GM21528 (cell line): ENCODE results near the gene UGT1A9.

Experiments used
- ATAC-seq: cut with Tn5 transposase; IDR thresholded peaks from one replicate; pipeline ENCODE4 v1.9.1; 2021; ENCODE audit warnings: mild to moderate bottlenecking, moderate library complexity; ENCODE audit not compliant: unreplicated experiment, low FRiP score

The UGT1A9 gene

DNA sequence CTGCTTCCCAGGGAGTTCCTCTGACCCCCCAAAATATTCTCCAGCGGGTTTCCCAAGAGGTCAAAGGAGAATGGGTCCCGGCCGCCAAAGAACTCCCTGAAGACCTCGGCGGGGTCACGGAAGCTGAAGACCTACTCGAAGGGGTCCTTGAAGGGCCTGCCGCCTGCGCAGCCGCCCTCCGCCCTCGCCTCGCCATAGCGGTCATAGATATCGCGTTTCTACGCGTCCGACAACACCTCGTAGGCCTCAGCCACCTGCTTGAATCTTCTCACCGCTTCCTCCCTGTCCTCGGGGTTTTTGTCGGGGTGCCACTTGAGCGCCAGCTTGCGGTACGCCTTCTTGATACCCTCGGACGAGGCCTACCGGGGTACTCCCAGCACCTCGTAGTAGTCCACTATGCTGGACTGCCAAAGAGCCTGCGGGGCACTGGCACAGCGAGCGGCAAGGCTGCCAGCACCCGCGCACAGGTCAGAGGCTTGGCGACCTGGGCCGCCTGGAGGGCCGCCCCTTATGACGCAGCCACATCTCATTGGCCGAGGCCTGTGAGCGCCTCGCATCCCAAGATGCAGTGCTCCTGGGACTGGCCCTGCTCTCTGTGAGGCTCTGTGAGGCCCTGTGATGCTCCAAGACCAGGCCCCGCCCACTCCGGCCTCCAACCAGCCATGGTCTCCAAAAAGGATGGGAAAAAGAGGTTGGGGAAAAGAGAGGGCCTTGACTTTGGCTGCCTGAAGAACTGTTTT lies 83.3 kb downstream of the UGT1A9 start:
- ATAC-seq, result no peak

DNA sequence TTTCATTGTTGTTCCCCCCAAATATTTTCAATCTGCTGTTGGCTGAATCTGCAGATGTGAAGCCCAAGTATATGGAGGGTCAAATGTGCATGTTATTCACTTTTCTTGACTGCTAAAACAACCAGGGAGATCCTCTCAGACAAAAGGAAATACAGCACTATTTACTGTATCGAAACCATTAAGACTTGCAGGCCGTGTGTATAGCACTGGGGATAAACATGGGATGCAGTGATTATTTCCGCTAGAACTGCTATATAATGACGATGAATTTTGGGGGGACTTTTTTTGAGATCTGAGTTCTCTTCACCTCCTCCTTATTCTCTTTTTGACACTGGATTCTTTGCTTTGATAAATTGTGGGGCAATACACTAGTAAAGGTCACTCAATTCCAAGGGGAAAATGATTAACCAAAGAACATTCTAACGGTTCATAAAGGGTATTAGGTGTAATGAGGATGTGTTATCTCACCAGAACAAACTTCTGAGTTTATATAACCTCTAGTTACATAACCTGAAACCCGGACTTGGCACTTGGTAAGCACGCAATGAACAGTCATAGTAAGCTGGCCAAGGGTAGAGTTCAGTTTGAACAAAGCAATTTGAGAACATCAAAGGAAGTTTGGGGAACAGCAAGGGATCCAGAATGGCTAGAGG lies 84.9 kb downstream of the UGT1A9 start:
- no peak for ATAC-seq

DNA sequence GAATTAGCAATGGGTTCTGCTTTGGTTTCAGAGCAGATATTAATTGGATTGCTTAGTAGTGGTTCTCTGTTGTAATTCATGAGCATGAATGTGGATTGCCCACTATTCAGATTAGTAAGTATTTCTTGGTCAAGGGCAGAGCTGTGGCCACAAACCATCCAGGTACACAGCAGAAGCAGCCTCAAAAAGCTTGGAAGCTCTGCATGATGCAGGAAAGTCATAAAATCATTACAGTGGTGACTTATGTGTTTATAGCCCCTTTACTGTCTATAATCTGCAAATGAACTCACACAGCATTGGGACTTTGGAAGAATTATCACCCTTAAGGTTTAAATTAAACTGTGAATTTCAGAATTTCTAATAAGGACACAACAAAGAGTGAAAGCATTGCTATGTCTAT lies 86.4 kb downstream of the UGT1A9 start:
- ATAC-seq, result no peak

DNA sequence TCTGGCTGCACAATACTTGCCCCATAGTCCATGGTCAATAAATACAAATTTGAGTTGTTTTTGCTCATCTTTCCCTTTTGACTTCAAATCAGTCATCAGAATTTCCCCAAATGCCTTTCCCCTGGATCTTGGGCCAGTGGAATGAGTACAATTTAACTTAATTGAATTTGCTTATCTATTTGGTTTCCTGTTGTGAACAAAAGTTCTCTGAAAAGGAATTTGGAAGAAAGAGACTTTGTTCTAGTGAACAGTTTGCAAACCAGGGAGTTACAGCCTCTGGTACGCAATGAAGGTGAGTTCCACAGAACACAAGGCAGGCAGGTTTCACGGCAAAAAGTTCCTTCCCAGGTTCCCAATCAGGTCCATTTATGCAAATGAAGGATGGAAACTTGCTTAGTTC lies 87.2 kb downstream of the UGT1A9 start:
- no peak for ATAC-seq

DNA sequence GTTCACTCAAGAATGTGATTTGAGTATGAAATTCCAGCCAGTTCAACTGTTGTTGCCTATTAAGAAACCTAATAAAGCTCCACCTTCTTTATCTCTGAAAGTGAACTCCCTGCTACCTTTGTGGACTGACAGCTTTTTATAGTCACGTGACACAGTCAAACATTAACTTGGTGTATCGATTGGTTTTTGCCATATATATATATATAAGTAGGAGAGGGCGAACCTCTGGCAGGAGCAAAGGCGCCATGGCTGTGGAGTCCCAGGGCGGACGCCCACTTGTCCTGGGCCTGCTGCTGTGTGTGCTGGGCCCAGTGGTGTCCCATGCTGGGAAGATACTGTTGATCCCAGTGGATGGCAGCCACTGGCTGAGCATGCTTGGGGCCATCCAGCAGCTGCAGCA lies 88.3 kb downstream of the UGT1A9 start, which contains the start of gene UGT1A1:
TSS of gene UGT1A1 (plus strand) at position 228 of the 400 bp plus-strand sequence. CDS start at position 246, 18 bp downstream.
- no peak for ATAC-seq

DNA sequence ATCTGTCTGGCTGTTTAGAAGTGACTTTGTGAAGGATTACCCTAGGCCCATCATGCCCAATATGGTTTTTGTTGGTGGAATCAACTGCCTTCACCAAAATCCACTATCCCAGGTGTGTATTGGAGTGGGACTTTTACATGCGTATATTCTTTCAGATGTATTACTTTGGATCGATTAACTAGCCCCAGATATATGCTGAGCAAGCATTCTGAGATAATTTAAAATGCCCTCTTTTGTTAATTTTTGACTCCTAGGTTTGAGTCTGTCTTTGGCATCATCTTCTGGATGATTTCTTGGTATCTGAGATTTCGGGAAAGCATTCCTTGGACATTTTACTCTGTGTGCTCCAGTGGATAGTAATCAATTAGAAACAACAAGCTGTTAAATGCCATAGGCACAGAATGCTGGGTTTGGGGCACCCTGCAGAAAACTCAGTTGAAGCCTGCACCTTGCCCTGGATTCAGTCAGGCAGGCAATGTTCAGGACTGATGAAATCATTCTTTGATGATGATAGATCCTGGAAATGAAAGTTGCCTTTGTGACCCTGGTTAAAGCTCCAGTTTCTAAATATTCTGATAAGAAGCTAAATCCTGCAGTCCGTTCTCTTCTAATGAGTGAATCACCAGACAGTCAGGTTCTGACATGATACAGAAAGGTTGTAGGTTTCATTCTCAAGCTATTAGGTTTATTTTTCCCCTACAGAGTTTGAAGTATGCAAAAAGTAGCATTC lies 89.5 kb downstream of the UGT1A9 start:
- ATAC-seq, result no peak

DNA sequence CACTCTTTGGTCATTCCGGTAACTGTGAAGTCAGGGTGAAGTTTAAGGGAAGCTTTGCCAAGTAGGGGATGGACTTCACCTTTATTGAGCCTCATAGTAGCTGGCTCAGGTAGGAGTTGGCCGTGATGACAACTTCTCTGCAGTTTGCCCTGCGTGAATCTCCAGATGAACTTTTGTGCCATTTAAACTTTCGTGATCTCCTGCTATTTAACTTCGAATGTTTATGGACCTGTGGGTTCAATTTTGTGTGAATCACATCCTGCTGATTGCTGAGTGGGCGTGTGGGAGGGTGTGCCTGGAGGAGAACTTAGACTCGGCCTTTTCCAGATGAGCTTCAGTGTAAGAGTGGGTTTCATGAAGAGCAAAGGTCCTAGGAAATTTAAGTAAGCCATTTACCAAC lies 92.6 kb downstream of the UGT1A9 start:
- ATAC-seq, result no peak

DNA sequence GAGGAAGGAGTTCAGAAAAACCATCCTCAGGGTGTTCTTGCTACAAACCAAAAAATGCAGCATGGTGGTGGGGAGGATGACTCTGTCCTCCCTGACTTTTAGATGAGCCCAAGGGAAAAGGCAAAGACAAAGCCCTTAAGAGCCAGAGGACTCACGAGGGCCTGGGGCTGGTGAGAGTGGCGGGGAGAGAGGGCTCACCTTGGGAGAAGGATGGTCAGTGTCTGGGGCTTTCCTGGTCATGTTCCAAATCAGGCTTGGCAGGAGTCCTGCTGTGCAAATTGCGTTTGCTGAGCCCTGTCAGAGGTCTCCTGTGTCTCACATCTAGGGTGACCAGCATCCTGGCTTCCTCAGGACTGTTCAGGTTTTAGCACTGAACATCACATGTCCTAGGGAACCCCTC lies 93.1 kb downstream of the UGT1A9 start:
- no peak for ATAC-seq

DNA sequence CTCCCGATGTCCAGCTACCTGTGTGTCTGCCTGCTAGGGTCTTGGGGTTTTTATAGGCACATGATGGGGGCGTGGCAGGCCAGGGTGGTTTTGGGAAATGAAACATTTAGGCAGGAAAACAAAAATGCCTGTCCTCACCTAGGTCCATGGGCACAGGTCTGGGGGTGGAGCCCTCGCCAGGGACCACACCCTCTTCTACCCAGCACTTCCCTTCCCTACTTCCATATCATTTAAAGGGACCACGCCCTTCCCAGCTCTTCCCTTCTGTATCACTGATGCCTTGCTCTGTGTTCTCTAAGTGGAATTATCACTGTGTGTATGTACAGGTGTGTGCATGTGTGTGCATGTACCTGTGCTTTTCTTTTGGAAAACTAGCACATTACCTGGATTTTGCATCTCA lies 94.7 kb downstream of the UGT1A9 start:
- ATAC-seq, result no peak

DNA sequence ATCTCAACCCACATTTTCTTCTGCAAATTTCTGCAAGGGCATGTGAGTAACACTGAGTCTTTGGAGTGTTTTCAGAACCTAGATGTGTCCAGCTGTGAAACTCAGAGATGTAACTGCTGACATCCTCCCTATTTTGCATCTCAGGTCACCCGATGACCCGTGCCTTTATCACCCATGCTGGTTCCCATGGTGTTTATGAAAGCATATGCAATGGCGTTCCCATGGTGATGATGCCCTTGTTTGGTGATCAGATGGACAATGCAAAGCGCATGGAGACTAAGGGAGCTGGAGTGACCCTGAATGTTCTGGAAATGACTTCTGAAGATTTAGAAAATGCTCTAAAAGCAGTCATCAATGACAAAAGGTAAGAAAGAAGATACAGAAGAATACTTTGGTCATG lies 96.4 kb downstream of the UGT1A9 start:
- no peak for ATAC-seq

DNA sequence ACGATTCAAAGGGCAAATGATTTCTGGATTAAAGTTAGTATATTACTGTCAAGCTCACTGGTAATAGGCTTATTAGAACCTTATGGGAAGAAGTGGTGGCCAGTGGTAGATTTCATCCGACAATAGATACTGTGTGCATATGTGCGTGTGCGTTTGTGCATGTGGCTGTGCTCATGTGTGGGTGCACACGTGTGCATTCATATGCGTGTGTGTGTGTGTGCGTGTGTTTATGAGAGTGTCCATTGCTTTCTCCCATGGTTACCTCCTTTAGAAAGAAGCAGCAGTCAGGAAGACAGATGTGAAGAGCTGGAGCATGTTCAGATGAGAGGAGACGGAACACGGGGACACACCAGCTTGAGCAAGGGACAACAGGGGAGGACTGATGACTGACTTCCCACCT lies 97.6 kb downstream of the UGT1A9 start:
- ATAC-seq, result no peak

DNA sequence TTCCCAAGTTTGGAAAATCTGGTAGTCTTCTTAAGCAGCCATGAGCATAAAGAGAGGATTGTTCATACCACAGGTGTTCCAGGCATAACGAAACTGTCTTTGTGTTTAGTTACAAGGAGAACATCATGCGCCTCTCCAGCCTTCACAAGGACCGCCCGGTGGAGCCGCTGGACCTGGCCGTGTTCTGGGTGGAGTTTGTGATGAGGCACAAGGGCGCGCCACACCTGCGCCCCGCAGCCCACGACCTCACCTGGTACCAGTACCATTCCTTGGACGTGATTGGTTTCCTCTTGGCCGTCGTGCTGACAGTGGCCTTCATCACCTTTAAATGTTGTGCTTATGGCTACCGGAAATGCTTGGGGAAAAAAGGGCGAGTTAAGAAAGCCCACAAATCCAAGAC lies 100.5 kb downstream of the UGT1A9 start:
- no peak for ATAC-seq

DNA sequence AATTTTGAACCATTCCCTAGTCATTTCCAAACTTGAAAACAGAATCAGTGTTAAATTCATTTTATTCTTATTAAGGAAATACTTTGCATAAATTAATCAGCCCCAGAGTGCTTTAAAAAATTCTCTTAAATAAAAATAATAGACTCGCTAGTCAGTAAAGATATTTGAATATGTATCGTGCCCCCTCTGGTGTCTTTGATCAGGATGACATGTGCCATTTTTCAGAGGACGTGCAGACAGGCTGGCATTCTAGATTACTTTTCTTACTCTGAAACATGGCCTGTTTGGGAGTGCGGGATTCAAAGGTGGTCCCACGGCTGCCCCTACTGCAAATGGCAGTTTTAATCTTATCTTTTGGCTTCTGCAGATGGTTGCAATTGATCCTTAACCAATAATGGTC lies 100.9 kb downstream of the UGT1A9 start:
- ATAC-seq, result no peak

DNA sequence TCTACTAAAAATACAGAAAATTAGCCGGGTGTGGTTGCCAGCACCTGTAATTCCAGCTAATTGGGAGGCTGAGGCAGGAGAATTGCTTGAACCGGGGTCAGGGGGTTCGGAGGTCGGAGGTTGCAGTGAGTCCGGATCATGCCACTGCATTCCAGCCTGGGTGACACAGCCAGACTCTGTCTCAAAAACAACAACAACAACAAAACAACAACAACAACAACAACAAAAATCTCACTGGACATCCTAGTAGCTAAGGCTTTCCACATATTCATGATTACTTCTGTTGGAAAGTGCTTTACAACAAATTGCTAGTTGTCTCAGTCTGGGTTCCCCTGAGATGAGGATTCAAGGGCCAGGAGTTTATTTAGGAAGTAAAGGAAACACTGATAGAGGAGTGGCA lies 102.2 kb downstream of the UGT1A9 start:
- ATAC-seq, result no peak

DNA sequence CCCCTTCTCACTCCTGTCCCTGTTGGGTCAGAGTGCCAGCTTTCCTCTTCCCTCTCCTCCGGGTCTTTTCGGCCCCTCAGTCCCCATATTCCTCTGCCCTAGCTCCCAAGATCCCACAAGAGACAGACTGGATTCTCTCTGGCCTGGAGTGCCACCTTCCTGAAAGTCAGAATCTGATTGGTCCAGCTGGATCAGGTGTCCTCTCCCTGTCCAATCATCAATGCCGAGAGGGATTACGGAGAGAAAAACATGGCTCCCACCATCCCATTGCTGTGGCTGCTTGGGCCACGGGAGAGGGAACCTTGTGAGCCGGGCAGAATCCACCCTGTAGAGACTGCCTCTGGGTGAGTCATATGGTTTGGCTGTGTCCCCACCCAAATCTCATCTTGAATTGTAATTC lies 103.7 kb downstream of the UGT1A9 start:
- no peak for ATAC-seq

DNA sequence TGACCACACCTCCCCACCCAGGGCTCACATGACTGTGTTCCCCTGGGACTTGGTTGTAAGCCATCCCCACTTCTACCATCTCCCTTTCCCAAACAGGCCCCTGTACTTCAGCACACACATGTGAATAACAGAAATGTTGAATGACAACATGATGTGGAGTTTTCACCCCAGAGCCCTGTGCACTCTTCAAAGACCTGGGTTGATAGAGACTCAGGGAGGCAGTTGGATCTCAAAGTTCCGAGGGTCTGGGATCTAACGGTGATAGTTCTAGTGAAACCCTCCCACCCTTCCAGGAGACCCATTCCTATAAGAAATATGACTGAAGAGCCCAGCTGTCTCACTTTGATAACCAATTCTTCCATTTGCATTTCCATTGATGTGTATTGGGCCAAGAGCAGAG lies 106.3 kb downstream of the UGT1A9 start, which contains the start of gene MROH2A:
TSS of gene MROH2A (plus strand) at position 301 of the 400 bp plus-strand sequence. CDS start 1,029 bp downstream, outside the sequence.
- ATAC-seq, result no peak

DNA sequence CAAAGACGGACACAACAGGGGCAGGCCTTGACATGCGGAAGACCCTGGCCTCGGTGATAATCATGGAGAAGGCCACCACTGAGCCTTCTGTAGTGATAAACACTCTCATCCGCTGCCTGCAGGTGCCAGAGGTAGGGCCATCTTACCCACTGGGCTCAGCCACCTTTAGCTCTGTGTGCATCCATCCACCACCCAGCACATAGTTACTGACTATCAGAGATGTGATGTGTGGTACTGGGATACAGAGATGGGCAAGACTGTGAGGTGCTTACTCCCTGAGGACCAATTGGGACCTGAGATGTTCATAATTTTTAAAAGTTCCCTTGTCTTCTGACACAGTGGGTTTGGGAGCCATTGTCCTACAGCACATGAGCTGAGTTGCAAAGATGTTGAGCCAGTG lies 108.0 kb downstream of the UGT1A9 start:
- no peak for ATAC-seq

DNA sequence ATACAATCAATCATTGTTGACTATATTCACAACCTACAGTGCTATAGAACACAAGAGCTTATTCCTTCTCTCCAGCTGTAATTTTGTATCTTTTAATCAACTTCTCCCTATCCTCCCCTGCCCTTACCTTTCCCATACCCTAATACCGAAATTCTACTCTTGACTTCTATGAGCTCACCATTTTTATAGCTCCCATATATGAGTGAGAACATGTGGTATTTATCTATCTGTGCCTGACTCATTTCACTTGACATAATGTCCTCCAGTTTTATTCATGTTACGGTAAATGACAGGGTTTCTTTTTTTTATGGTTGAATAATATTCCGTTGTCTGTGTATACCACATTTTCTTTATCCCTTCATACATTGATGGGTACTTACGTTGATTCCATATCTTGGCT lies 109.1 kb downstream of the UGT1A9 start:
- no peak for ATAC-seq

DNA sequence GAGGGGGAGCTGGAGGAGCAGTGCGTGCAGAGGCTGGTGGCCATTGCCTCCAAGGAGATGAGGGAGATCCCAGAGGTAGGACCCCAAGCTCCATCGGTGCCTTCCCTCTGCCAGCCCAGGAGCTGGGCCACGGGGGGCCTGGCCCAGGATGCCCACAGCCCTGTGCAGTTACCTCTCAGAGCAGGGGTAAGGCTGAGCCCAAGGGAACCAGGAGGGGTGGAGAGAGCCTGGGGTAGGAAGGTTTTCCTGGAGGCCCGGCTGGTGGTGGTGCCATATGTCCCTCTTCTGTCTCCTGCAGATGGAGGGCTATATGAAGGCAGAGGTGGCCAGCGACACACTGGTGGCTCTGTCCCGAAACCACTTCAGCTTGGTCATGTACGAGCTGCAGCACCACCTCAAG lies 117.9 kb downstream of the UGT1A9 start:
- ATAC-seq, result no peak

DNA sequence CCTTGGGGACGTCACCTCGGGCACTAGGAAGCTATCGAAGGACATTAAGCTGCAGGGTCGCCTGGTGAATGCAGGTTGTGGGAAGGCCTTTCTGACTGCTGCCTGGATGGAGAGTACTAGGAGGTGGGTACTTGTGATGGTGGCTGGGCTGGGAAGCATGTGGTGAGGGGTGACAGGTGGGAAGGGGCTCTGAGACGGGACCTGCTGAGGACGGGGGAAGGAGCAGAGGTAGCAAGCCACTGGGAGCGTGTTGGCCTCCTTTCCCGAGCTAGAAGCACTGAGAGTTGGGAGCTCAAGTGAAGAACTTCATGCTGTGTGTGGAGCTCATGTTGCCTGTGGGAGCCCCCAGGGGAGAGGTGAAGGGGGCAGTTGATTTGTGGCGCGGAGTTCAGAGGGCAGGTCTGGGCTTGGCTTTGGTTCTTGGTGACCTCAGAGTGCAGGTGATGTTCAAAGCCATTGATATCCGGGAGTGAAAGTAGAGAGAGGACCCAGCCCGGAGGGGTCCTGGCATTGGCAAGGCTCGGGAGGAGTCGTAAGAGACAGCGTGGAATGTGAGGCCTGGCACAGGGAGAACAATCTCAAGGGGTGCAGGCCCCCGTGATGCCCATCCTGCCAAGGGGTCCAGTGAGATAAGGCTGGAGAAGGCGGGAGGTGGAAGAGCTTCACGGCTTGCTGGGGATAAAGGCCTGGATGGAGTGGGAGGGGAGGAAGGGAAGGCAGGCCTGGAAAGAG lies 119.6 kb downstream of the UGT1A9 start:
- no peak for ATAC-seq

DNA sequence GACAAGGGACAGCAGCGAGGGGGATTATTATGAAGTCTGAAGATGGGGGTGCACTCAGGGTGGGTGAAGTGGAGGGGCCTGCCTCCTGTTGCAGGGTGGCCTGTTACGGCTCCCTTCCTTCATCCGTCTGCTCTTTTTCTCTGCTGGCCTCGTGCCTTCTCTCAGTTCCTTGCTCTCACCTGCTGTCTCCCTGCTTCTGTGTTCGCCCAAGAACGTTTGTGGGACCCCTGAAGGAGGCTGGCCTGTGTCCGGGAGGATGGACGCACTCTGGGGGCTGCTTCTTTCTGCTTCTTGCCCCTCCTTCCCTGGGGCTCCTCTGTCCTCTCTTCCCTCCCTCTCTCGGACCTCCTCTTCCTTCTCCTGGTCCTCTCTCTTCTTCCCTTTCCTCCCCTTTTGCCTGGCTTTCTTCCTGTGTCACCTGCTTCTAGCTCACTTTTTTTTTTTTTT lies 120.2 kb downstream of the UGT1A9 start:
- no peak for ATAC-seq
